ENCODE measurements around the gene RFX4. TPM values are rescaled to one million over a fixed set of nuclear protein-coding genes. Genes with fewer than 3 reads are reported as not detected.

Gene RFX4
- total and polyA plus RNA-seq, 3 donors from 2014 or later = 52.7 to 217 (median 86.4) TPM

DNA sequence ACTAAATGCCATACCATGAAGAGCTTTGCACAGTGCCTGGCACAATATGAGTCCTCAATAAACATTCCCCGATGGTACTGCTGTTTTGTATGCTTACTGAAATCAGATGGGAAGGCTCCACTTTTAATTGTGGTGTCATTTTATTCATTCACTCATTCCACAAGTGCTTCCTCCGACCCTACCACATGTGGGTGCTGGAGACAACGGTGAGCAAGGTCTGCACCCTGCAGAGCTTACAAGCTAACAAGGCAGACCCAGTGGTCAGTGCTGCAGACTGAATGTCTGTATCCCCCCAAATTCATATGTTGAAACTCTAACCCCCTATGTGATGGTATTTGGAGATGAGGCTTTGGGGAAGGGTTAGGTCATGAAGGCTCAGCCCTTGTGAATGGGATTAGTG, 48.3 kb downstream of the RFX4 start:
- no peak for DNase-seq
- intact Hi-C loops (cut with DNase I; ENCODE audit: low total_unique reads) = no loop called here
- Histone ChIP-seq H3K36me3 (ENCODE audit: low read depth, missing control alignments) (no peaks in the 10 kb centered on the region), H3K4me1 (no peaks in the 10 kb centered on the region), H3K4me3 (no peak overlapping the region), H3K27me3 (no peaks in the 10 kb centered on the region), H3K9me3 (no peaks in the 10 kb centered on the region), H3K27ac (no peak overlapping the region)
- WGBS, 2 donors = 72 to 86% methylated on average over 3 of the region's 3 CpGs
- no peak for TF ChIP-seq CTCF (IDR thresholded peaks at IDR 0.05)
- TF ChIP-seq POLR2A (IDR thresholded peaks at IDR 0.05) = no peak

GRCh38 chr12:106631797-106632196, 49.0 kb downstream of the RFX4 start:
- Histone ChIP-seq H3K4me1 (no peaks in the 10 kb centered on the region), H3K36me3 (ENCODE audit: low read depth, missing control alignments) (no peaks in the 10 kb centered on the region), H3K9me3 (no peaks in the 10 kb centered on the region), H3K4me3 (no peak overlapping the region), H3K27me3 (no peaks in the 10 kb centered on the region), H3K27ac (no peak overlapping the region)
- intact Hi-C loops (cut with DNase I; ENCODE audit: low total_unique reads) = no loop called here
- TF ChIP-seq CTCF (IDR thresholded peaks at IDR 0.05) (no peak), POLR2A (IDR thresholded peaks at IDR 0.05) (no peak)
- 70 to 84% methylated on average over 2 of the region's 2 CpGs for WGBS, 2 donors
- no peak for DNase-seq

- H3K27ac ChIP-seq = no peak overlapping the region
- no peaks in the 10 kb centered on the region for H3K4me1 ChIP-seq
- H3K36me3 ChIP-seq (ENCODE audit: low read depth, missing control alignments) = no peaks in the 10 kb centered on the region
- no peak for TF ChIP-seq POLR2A (IDR thresholded peaks at IDR 0.05)
- TF ChIP-seq CTCF (IDR thresholded peaks at IDR 0.05) = no peak
- no peaks in the 10 kb centered on the region for H3K27me3 ChIP-seq
- H3K9me3 ChIP-seq = no peaks in the 10 kb centered on the region
- WGBS, 2 donors = 79 to 85% methylated on average over 7 of the region's 7 CpGs
- no peak overlapping the region for H3K4me3 ChIP-seq
- DNase-seq = no peak
- intact Hi-C loops (cut with DNase I; ENCODE audit: low total_unique reads) = no loop called here
Measured at GRCh38 chr12:106632797-106633450, 50.1 kb downstream of the RFX4 start.

DNA sequence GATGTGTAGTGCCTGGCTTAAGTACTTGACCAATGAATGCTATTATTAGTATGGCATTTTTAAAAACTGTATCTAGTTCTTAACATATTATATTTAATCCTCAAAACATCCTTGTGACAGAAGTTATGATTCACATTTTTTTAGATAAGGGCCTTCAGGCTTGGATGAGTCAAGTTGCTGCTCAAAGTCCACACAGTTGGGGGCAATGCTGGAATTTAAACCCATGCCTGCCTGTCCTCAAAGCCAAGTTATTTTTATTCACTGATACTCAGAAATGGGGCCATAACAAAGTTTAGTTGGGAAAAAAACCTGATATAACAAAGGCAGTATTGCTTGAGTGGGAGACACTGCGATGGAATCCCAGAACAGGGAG, 50.6 kb downstream of the RFX4 start:
- no peak overlapping the region for H3K4me3 ChIP-seq
- no peaks in the 10 kb centered on the region for H3K36me3 ChIP-seq (ENCODE audit: low read depth, missing control alignments)
- H3K27me3 ChIP-seq = no peaks in the 10 kb centered on the region
- no peaks in the 10 kb centered on the region for H3K4me1 ChIP-seq
- intact Hi-C loops (cut with DNase I; ENCODE audit: low total_unique reads) = no loop called here
- TF ChIP-seq POLR2A (IDR thresholded peaks at IDR 0.05) (no peak), CTCF (IDR thresholded peaks at IDR 0.05) (no peak)
- H3K27ac ChIP-seq = no peak overlapping the region
- H3K9me3 ChIP-seq = no peaks in the 10 kb centered on the region
- no peak for DNase-seq
- WGBS, 2 donors = 83 to 96% methylated on average over 1 of the region's 1 CpG

DNA sequence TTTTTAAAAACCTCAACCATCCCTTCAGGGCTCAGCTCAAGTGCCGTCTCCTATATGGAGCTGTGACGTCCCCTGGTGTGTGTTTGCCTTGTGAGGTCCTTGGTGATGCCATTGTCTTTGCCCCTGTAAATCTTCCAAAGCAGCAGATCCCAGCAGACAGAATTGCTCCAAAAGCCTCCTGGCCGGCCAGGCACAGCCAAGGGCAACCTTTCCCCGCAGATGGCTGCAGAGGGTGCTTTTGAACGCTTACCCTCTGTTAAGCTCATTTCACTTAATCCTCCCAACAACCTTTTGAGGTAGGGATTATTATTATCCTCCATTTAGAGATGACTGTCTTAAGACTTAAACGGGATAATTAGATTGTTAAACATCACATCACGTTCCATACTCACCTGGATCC, 51.4 kb downstream of the RFX4 start:
- Histone ChIP-seq H3K4me1 (no peaks in the 10 kb centered on the region), H3K9me3 (no peaks in the 10 kb centered on the region), H3K36me3 (ENCODE audit: low read depth, missing control alignments) (no peaks in the 10 kb centered on the region), H3K27ac (no peak overlapping the region), H3K27me3 (no peaks in the 10 kb centered on the region), H3K4me3 (no peak overlapping the region)
- DNase-seq = no peak
- intact Hi-C loops (cut with DNase I; ENCODE audit: low total_unique reads) = no loop called here
- TF ChIP-seq POLR2A (IDR thresholded peaks at IDR 0.05) (no peak), CTCF (IDR thresholded peaks at IDR 0.05) (no peak)
- 80 to 85% methylated on average over 7 of the region's 7 CpGs for WGBS, 2 donors

Data from testis (tissue), 3 donors.